HEK293T (cell line): ENCODE measurements around the gene TMEM232.

Experiments used
- ZNF384 ChIP-seq: fragments of 450-650 bp; IDR thresholded peaks from 2 replicates; pipeline ENCODE4 v1.6.1; 2016
- TF ChIP-seq, protein P1 (sequence below): fragments of 450-650 bp; IDR thresholded peaks from 2 replicates; pipeline ENCODE4 v1.6.1; 2016

DNA sequence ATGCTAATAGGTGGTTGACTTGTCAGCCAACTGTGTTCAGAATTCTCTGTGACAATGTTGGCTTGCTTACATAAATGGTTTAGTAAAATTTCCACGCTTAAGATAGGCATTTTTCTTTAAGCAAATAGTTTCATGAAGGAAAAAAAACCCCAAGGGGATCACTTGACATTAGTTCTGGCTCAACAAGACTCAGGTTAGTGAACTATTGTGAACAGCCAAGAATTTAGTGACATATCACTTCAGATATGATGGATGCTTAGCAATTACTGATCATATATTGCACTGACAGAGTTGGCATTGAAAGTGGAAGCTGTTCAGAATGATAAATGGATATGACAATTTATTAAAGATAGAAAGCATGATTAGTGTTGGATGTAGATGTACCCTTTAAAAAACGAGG is 218.5 kb downstream of the TMEM232 start:
- no peak for TF ChIP-seq ZNF384
- TF ChIP-seq, protein P1, sequence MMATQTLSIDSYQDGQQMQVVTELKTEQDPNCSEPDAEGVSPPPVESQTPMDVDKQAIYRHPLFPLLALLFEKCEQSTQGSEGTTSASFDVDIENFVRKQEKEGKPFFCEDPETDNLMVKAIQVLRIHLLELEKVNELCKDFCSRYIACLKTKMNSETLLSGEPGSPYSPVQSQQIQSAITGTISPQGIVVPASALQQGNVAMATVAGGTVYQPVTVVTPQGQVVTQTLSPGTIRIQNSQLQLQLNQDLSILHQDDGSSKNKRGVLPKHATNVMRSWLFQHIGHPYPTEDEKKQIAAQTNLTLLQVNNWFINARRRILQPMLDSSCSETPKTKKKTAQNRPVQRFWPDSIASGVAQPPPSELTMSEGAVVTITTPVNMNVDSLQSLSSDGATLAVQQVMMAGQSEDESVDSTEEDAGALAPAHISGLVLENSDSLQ, result no peak
